ENCODE measurements around the gene HNRNPDL.
A peak's percentile ranks its signal among the peaks of the same experiment; 100 is the strongest.
"Not testable (repeated sequence)": the region's sequence is repeated elsewhere in the genome, so short reads cannot be mapped to it uniquely, and the experiment has no call there.

HNRNPDL gene

DNA sequence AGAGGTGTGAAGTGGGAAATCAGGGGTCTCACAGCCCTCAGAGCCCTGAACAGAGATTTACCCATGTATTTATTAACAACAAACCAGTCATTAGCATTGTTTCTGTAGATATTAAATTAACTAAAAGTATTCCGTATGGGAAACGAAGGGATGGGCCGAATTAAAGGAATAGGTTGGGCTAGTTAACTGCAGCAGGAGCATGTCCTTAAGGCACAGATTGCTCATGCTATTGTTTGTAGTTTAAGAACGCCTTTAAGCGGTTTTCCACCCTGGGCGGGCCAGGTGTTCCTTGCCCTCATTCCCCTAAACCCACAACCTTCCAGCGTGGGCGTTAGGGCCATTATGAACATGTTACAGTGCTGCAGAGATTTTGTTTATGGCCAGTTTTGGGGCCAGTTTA lies 44.0 kb downstream of the HNRNPDL start:
- DNase-seq (ENCODE audit: low spot score), result not testable (repeated sequence)

DNA sequence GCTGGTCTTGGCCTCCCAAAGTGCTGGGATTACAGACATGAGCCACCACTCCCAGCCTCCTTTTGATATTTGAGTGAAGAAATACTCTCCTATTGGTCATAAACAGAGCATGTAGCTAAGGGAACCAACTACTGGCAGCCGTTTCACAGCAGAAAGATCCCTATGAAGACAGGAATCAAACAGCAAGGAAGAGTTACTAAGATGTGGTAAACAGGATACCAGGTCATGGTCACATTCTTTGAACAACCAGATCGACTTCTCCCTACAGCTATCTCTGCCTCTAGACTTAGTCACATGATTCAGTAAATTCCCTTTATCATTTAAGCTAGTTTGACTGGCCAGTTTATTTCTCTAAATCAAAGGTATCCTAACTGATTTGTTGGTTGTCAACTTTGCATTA lies 47.5 kb downstream of the HNRNPDL start:
- peak; percentile 31 for DNase-seq (ENCODE audit: low spot score)

DNA sequence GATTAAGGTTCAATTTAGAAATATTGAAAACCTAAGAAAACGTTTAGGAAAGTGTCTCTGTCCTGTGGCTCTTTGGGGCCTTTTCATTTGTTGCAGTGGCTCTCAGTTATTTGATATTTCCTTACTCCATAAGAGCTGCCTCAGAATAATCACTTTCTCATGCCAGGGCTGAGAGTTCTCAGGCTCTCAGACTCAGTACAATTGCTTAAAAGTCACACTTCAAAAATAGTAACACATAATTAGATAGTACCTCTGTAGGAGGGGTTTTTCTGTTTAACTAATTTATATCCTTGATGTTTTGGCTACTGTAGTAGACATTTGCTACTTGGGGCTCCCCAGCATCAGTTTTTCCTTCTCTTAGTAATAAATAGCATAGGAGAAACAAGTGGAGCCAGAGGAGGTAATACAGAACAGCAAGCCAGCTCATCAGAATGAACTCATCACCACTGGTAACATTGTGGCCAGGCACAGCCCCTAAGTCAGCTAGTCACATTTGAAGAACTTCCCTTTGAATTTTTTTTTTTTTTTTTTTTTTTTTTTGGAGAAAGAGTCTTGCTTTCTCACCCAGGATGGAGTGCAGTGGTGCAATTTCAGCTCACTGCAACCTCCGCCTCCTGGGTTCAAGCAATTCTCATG lies 48.5 kb downstream of the HNRNPDL start:
- DNase-seq (ENCODE audit: low spot score), result peak; percentile 35

DNA sequence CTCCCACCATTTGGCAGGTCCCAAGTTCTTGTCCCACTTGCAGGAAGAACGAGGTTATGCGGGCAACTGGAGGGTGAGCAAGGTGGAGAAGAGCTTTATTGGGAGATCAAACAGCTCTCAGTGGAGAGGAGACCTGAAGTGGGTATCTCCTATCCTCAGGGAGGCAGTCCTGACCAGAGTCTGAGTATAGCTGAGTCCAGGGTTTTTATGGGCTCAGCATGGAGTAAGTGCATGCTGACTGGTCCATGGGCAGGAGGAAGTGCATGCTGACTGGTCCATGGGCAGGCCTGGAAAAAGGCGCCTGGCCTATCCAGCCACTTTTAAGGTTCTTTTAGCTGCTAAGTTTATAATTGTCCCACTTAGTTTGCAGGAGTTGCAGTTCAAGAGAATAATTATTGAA lies 49.0 kb downstream of the HNRNPDL start:
- no peak for DNase-seq (ENCODE audit: low spot score)

DNA sequence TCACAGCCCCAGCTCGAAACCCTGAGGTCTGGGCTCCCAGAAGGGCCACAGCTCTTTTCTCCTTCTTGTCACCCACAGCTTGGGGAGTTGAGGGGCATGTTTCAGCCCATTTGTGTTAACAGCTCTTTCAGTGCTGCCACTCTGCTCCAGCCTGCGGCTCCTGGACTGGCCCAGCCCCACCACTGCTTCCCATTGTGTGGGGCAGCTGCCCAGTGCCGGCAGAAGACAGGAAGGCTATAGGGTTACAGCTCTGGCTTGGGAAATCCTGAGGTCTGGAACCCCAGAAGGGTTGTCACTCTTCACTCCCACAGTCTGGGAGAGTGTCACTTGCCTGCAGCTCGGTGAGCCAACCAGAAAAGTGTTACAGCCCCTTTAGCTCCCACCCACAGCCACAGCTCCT lies 49.4 kb downstream of the HNRNPDL start:
- DNase-seq (ENCODE audit: low spot score), result no peak

DNA sequence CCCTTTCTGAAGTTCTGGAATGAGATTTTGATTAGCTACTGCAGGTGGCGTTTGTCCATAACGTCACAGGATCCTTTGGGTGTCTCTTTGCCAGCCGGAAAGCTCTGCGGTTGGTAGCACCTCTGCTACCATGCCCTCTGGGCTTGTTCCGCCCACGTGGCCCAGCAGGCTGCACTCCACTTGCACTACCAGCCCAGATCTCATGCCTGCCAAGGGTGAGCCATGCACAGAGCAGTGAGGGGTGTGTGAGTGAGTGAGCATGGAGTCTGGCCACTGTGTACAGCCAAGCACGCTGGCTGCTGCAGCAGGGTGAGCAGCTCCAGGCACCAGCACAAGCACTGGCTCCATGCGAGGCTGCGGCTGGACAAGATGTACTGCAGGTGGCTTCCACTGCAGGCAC lies 49.9 kb downstream of the HNRNPDL start:
- peak; percentile 79 for DNase-seq (ENCODE audit: low spot score)

DNA sequence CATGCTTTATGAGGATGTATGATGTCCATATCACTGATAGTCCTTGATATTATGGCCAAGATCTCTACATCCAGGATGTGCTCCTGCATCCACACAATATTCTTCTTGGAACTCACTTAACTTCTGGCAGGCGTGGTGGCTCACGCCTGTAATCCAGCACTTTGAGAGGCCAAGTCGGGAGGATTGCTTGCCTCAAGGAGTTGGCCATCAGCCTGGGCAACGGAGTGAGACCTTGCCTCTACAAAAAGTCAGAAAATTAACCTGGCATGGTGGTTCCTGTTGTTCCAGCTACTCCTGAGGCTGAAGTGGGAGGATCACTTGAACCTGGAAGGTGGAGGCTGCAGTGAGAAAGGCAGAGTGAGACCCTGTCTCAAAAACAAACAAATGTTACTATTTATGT lies 54.2 kb downstream of the HNRNPDL start:
- DNase-seq (ENCODE audit: low spot score), result peak; percentile 15

DNA sequence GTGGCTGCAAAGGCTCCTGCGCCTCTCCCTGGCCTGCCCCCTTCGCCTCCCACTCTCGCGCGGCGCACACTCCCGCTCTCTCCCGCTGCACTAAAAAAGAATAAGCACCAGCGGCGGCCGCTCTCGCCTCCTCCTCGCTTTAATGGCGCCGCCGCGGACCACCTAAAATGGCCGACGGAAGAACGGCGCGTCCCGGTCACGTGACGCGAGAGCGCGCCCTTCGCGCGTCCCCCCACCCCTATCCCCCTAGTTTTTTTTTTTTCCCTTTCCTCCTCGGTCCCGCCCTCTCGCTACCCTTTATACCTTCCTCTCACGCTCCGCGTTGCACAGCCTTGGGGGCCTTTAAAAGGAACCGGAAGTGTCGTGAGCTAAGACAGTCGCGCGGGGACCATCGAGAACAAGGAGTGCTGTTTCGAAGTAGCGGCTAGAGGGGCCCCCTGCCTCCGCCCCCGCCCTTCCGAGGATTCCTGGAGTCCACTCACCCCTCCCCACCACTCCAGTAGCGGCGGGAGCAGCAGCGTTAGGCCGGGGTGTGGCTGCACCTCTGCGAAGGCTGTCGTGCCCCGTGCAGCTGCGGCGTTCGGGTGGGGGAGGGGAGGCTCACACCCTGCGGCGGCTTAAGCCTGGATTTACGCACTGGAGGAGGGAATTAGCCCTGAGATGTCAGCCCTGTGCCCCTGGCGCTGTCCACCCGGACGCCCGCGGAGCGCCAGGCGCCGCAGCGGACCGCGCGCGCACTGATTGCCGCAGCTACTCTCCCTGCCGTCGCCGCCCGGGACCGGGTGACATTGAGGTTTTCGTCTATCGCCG lies 56.2 kb downstream of the HNRNPDL start, which contains the start of gene HNRNPD:
TSS of gene HNRNPD (minus strand) at position 176 of the 810 bp plus-strand sequence. CDS start 313 bp downstream, outside the sequence.
- peak; percentile 100 for DNase-seq (ENCODE audit: low spot score)

DNA sequence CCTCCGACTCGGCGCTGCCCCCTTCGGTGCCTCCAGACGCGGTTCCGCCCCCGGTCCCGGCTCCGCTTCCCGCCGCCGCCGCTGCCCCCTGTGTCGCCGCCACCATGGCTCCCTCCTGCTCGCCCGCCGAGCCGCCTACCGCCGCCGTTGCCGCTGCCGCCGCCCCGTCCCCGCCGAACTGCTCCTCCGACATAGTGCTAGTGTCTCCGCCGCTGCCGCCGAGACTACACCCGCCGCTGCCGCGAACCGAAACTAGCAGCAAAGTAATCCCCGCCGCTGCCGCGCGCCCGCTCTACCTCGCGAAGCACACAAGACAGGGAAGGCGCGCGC lies 56.8 kb downstream of the HNRNPDL start:
- DNase-seq (ENCODE audit: low spot score), result no peak

Data from kidney tubule cell (primary cell).